HepG2 (cell line): ENCODE data around the gene LEPR. TPM values are rescaled to one million over a fixed set of nuclear protein-coding genes. Genes with fewer than 3 reads are reported as not detected.

Experiments
- ATAC-seq: fragments of 200-7000 bp; cut with Tn5 transposase; 3 replicates; pipeline ENCODE4 v1.9.1; 2020; ENCODE audit warnings: mild to moderate bottlenecking, moderate library complexity
- BruUV-seq: library from RNA; stranded (reverse); fragments of 400-500 nt; replicated peaks from 2 replicates; lab custom pipeline; 2021; lab: Mats Ljungman, UMichigan
- CTCF ChIA-PET: fragments of 300-600 bp; formaldehyde crosslinking; extraction: SDS; loops from one replicate; lab custom pipeline; 2021; ENCODE audit warnings: low total read pairs, inconsistent platforms, low intra/inter-chr PET ratio; lab: Yijun Ruan, JAX
- POLR2A ChIA-PET: fragments of 350-600 bp; sonication (Branson Sonifier 250); formaldehyde crosslinking; loops from one replicate; lab custom pipeline; 2020; ENCODE audit warnings: antibody characterized with exemption, inconsistent platforms; lab: Yijun Ruan, JAX
- DNase-seq: peaks from one replicate; pipeline ENCODE4 v3.0.0-alpha.2; 2015; ENCODE audit warnings: low spot score
- FAIRE-seq: peaks from 3 replicates; lab custom pipeline; 2011; peaks lifted over from hg19 to GRCh38; lab: Jason Lieb, UNC
- H2AFZ ChIP-seq: one replicate; pipeline ENCODE4 v1.6.1; 2011; ENCODE audit warnings: low read length, inconsistent platforms
- H3K27ac ChIP-seq: fragments of 300-600 bp; 3 replicates; pipeline ENCODE4 v1.8.0; 2011; ENCODE audit warnings: mixed run types, mild to moderate bottlenecking, mixed read lengths, low read length, inconsistent platforms; ENCODE audit not compliant: insufficient read depth; ENCODE audit errors: extremely low read length
- H3K27me3 ChIP-seq, 2 experiments: fragments of 200-600 bp in 1 of 2; 2 replicates in 1 of 2; 3 replicates in 1 of 2; pipeline versions ENCODE4 v1.6.0 to v1.8.0; 2011; ENCODE audit warnings: low read length in 2 of 2, mild to moderate bottlenecking in 2 of 2, moderate library complexity in 2 of 2, inconsistent platforms in 1 of 2; ENCODE audit not compliant: insufficient read depth in 2 of 2, control insufficient read depth in 1 of 2
- H3K36me3 ChIP-seq, 2 experiments: fragments of 200-600 bp in 1 of 2; replicated peaks in 1 of 2; 2 replicates in 1 of 2; 3 replicates in 1 of 2; pipeline versions ENCODE4 v1.5.1 to v1.8.0; 2011; ENCODE audit warnings: low read length in 2 of 2, inconsistent platforms in 1 of 2; ENCODE audit not compliant: insufficient read depth in 2 of 2, control insufficient read depth in 1 of 2
- H3K4me1 ChIP-seq: 2 replicates; pipeline ENCODE4 v1.5.1; 2012; ENCODE audit warnings: low read length, inconsistent platforms; ENCODE audit not compliant: insufficient read depth
- H3K4me2 ChIP-seq: 2 replicates; pipeline ENCODE4 v1.6.0; 2011; ENCODE audit warnings: low read depth, low read length, inconsistent platforms
- H3K4me3 ChIP-seq, 3 experiments: fragments of 200-600 bp in 1 of 3; sonication (generic), shearing (Covaris generic) in 1 of 3; replicated peaks in 1 of 3; 2 replicates each; pipeline ENCODE4 v1.5.1; 2011 to 2016; ENCODE audit warnings: low read length in 3 of 3, inconsistent platforms in 2 of 3, low read depth in 2 of 3, mild to moderate bottlenecking in 2 of 3, control low read depth in 1 of 3, mixed read lengths in 1 of 3; ENCODE audit not compliant: insufficient read depth in 1 of 3
- H3K79me2 ChIP-seq: one replicate; pipeline ENCODE4 v1.6.1; 2011; ENCODE audit warnings: low read length, inconsistent platforms; ENCODE audit not compliant: insufficient read depth
- H3K9ac ChIP-seq: 2 replicates; pipeline ENCODE4 v1.6.0; 2011; ENCODE audit warnings: mild to moderate bottlenecking, low read depth, low read length, inconsistent platforms; ENCODE audit not compliant: insufficient read depth
- H3K9me3 ChIP-seq: 2 replicates; pipeline ENCODE4 v1.5.1; 2012; ENCODE audit warnings: mild to moderate bottlenecking, low read length
- H4K20me1 ChIP-seq: 2 replicates; pipeline ENCODE4 v1.6.0; 2011; ENCODE audit warnings: inconsistent platforms, mild to moderate bottlenecking, low read length, moderate library complexity; ENCODE audit not compliant: insufficient read depth
- HOXA5 ChIP-seq: sonication (generic); formaldehyde crosslinking; IDR thresholded peaks from 2 replicates; pipeline ENCODE4 v1.4.0; 2020; ENCODE audit warnings: missing genetic modification reagents
- SAP130 ChIP-seq: IDR thresholded peaks from 2 replicates; pipeline ENCODE4 v1.6.1; 2016; ENCODE audit warnings: low read depth
- ZBED4 ChIP-seq: sonication (generic); formaldehyde crosslinking; IDR thresholded peaks from 2 replicates; pipeline ENCODE4 v1.4.0; 2020; ENCODE audit warnings: missing genetic modification reagents, borderline replicate concordance
- ZBTB46 ChIP-seq: sonication (generic); formaldehyde crosslinking; IDR thresholded peaks from 2 replicates; pipeline ENCODE4 v1.4.0; 2020; ENCODE audit warnings: mild to moderate bottlenecking, missing genetic modification reagents, borderline replicate concordance
- ZEB1 ChIP-seq: IDR thresholded peaks from 2 replicates; pipeline ENCODE4 v1.6.1; 2012; ENCODE audit warnings: mild to moderate bottlenecking, low read depth, inconsistent platforms; ENCODE audit not compliant: insufficient replicate concordance
- WGBS: methylation state at CpG from one replicate; pipeline ENCODE4 v1.1.6; 2017; ENCODE audit warnings: low lambda C conversion rate; 5-methylcytosine and 5-hydroxymethylcytosine counted together
- in situ Hi-C: cut with HindIII; loops from 2 replicates; pipeline ENCODE4 v1.10.0; 2017; ENCODE audit warnings: low pct_unique_long_range_greater_than_20kb; ENCODE audit not compliant: extremely low pct_ligation_motif_present
- intact Hi-C: fragments of 100-400 bp; cut with micrococcal nuclease; formaldehyde crosslinking; loops from one replicate; pipeline ENCODE4 v1.10.0; 2022; ENCODE audit not compliant: unreplicated experiment
- polyA plus RNA-seq, 8 experiments: library from polyadenylated mRNA; depleted of rRNA in 3 of 8; stranded (reverse) in 7 of 8; unstranded in 1 of 8; fragments of >200 nt; fragmentation: Illumina TruSeq in 4 of 8; extraction: Trizol in 4 of 8; gene quantifications; 2 replicates each; pipeline versions ENCODE4 v1.2.1 to v1.2.3, GENCODE V29; 2011 to 2016; ENCODE audit warnings: low read depth in 4 of 8, missing spikeins in 1 of 8, mixed read lengths in 1 of 8; ENCODE audit not compliant: insufficient read depth in 1 of 8
- total RNA-seq, 5 experiments: library from RNA; depleted of rRNA; stranded (reverse); fragments of >200 nt; fragmentation: Illumina TruSeq; extraction: Trizol; gene quantifications; 2 replicates each; pipeline ENCODE4 v1.2.3, GENCODE V29; 2016; ENCODE audit warnings: low read depth in 1 of 5

LEPR gene
- total and polyA plus RNA-seq, 2 of the 13 experiments (the other 11 are each of a cell fraction or from before 2014, with no cell fraction given), result 0.60 to 1.7 TPM

GRCh38 chr1:65387821-65388220 lies 32.6 kb upstream of the LEPR start:
- Histone ChIP-seq H3K4me3 (no peak overlapping the region), H3K27ac (no peak overlapping the region), H4K20me1 (no peaks in the 10 kb centered on the region), H3K36me3 (no peaks in the 10 kb centered on the region), H3K79me2 (no peaks in the 10 kb centered on the region), H3K27me3 (no peaks in the 10 kb centered on the region), H3K9me3 (no peaks in the 10 kb centered on the region), H3K4me2 (no peak overlapping the region), H3K9ac (no peak overlapping the region), H3K4me1 (peaks cover 12% of the 10 kb centered on the region; the same call in 1 of the 2 replicates), H2AFZ (no peak overlapping the region)
- no peak for DNase-seq
- ChIA-PET CTCF (no interaction called here), POLR2A (no interaction called here)
- ATAC-seq, result no peak
- in situ Hi-C loops (no loop called here), intact Hi-C loops (no loop called here)
- TF ChIP-seq ZBED4 (CRISPR knock-in tag), result no peak
- TF ChIP-seq ZEB1, result no peak
- TF ChIP-seq SAP130 (CRISPR knock-in tag), result no peak
- TF ChIP-seq HOXA5 (CRISPR knock-in tag), result no peak
- TF ChIP-seq ZBTB46 (CRISPR knock-in tag), result no peak
- no peak for FAIRE-seq
- BruUV-seq, result no TSS peak
- WGBS, result 89% methylated on average over 2 of the region's 2 CpGs
